H1 (cell line): ENCODE results near the gene ETV5. TPM values are rescaled to one million over a fixed set of nuclear protein-coding genes. Genes with fewer than 3 reads are reported as not detected.

Experiments
- BACH1 ChIP-seq: IDR thresholded peaks from 2 replicates; pipeline ENCODE4 v1.6.1; 2012; ENCODE audit warnings: low read length, improper control_type of control experiment
- CBX5 ChIP-seq: fragments of 300-800, 300-1000 bp; sonication (generic); IDR thresholded peaks from 2 replicates; pipeline ENCODE4 v1.7.1; 2016; ENCODE audit warnings: antibody characterized with exemption, low read length, low read depth
- CEBPB ChIP-seq: IDR thresholded peaks from 2 replicates; pipeline ENCODE4 v1.6.1; 2012; ENCODE audit warnings: low read depth, low read length
- HDAC2 ChIP-seq, 2 experiments: fragments of 300-600 bp in 1 of 2; sonication (generic) in 1 of 2; IDR thresholded peaks; 2 replicates each; pipeline ENCODE4 v1.6.1; 2011 to 2012; ENCODE audit warnings: low read depth in 2 of 2, low read length in 2 of 2, mild to moderate bottlenecking in 2 of 2, moderate library complexity in 2 of 2, borderline replicate concordance in 1 of 2, inconsistent platforms in 1 of 2
- HDAC6 ChIP-seq: IDR thresholded peaks from one replicate; pipeline ENCODE4 v1.7.1; 2012; ENCODE audit warnings: low read depth, mild to moderate bottlenecking, inconsistent platforms, low read length, moderate library complexity
- TAF1 ChIP-seq: IDR thresholded peaks from 2 replicates; pipeline ENCODE4 v1.6.1; 2011; ENCODE audit warnings: mild to moderate bottlenecking, low read depth, low read length
- TAF7 ChIP-seq: optimal IDR thresholded peaks from 2 replicates; pipeline ENCODE3; 2011; ENCODE audit warnings: low read depth, mild to moderate bottlenecking, inconsistent platforms, low read length, moderate library complexity, borderline replicate concordance
- TCF12 ChIP-seq: IDR thresholded peaks from 2 replicates; pipeline ENCODE4 v1.6.1; 2011; ENCODE audit warnings: low read depth, mild to moderate bottlenecking, low read length
- polyA plus RNA-seq, 7 experiments: library from polyadenylated mRNA; depleted of rRNA in 3 of 7; stranded (reverse) in 5 of 7; unstranded in 2 of 7; fragments of >200 nt in 5 of 7; fragments of 200-250 nt in 2 of 7; gene quantifications; 1 replicate in 5 of 7; 2 replicates in 1 of 7; 4 replicates in 1 of 7; pipeline versions ENCODE4 v1.2.1 to v1.2.3, GENCODE V29; 2011 to 2013; ENCODE audit warnings: missing spikeins in 2 of 7, mixed read lengths in 2 of 7
- total RNA-seq: library from RNA; stranded (reverse); fragmentation: NEBNext Ultra II Directional; extraction: Animal tissue kit (Norgen Biotek cat#: 25700); gene quantifications from 2 replicates; pipeline ENCODE4 v1.2.1, GENCODE V29; 2021
- TF ChIP-seq, protein P1 (sequence below): fragments of 300-600 bp; sonication (generic); IDR thresholded peaks from 2 replicates; pipeline ENCODE4 v1.7.1; 2012; ENCODE audit warnings: low read length, moderate library complexity, mild to moderate bottlenecking, inconsistent platforms; ENCODE audit not compliant: insufficient replicate concordance
- TF ChIP-seq, protein P2 (sequence below): IDR thresholded peaks from 2 replicates; pipeline ENCODE4 v1.6.1; 2011; ENCODE audit warnings: low read length, improper control_type of control experiment

ETV5 gene
- total and polyA plus RNA-seq, 2 of the 8 experiments (the other 6 are each of a cell fraction or from before 2014, with no cell fraction given), result 13.1 to 36.9 TPM

DNA sequence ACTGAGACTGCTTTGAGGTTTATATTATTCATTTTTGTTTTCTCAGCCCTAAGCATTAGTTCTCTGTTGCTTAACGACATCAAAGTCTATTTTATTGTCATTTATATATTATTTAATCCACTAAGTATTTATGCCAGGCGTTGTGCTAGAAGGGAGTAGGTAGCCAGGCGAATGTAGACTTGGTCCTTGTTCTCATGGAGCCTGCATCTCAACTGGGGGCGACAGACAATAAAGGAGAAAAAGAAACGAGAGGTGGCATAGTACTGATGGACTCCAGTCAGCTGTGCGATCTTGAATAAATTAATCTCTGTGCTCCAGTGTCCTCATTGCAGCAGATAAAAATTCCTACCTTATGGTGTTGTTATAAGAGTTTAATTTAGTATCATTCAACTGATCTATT, 49.7 kb downstream of the ETV5 start (continued):
- TF ChIP-seq, protein P1, sequence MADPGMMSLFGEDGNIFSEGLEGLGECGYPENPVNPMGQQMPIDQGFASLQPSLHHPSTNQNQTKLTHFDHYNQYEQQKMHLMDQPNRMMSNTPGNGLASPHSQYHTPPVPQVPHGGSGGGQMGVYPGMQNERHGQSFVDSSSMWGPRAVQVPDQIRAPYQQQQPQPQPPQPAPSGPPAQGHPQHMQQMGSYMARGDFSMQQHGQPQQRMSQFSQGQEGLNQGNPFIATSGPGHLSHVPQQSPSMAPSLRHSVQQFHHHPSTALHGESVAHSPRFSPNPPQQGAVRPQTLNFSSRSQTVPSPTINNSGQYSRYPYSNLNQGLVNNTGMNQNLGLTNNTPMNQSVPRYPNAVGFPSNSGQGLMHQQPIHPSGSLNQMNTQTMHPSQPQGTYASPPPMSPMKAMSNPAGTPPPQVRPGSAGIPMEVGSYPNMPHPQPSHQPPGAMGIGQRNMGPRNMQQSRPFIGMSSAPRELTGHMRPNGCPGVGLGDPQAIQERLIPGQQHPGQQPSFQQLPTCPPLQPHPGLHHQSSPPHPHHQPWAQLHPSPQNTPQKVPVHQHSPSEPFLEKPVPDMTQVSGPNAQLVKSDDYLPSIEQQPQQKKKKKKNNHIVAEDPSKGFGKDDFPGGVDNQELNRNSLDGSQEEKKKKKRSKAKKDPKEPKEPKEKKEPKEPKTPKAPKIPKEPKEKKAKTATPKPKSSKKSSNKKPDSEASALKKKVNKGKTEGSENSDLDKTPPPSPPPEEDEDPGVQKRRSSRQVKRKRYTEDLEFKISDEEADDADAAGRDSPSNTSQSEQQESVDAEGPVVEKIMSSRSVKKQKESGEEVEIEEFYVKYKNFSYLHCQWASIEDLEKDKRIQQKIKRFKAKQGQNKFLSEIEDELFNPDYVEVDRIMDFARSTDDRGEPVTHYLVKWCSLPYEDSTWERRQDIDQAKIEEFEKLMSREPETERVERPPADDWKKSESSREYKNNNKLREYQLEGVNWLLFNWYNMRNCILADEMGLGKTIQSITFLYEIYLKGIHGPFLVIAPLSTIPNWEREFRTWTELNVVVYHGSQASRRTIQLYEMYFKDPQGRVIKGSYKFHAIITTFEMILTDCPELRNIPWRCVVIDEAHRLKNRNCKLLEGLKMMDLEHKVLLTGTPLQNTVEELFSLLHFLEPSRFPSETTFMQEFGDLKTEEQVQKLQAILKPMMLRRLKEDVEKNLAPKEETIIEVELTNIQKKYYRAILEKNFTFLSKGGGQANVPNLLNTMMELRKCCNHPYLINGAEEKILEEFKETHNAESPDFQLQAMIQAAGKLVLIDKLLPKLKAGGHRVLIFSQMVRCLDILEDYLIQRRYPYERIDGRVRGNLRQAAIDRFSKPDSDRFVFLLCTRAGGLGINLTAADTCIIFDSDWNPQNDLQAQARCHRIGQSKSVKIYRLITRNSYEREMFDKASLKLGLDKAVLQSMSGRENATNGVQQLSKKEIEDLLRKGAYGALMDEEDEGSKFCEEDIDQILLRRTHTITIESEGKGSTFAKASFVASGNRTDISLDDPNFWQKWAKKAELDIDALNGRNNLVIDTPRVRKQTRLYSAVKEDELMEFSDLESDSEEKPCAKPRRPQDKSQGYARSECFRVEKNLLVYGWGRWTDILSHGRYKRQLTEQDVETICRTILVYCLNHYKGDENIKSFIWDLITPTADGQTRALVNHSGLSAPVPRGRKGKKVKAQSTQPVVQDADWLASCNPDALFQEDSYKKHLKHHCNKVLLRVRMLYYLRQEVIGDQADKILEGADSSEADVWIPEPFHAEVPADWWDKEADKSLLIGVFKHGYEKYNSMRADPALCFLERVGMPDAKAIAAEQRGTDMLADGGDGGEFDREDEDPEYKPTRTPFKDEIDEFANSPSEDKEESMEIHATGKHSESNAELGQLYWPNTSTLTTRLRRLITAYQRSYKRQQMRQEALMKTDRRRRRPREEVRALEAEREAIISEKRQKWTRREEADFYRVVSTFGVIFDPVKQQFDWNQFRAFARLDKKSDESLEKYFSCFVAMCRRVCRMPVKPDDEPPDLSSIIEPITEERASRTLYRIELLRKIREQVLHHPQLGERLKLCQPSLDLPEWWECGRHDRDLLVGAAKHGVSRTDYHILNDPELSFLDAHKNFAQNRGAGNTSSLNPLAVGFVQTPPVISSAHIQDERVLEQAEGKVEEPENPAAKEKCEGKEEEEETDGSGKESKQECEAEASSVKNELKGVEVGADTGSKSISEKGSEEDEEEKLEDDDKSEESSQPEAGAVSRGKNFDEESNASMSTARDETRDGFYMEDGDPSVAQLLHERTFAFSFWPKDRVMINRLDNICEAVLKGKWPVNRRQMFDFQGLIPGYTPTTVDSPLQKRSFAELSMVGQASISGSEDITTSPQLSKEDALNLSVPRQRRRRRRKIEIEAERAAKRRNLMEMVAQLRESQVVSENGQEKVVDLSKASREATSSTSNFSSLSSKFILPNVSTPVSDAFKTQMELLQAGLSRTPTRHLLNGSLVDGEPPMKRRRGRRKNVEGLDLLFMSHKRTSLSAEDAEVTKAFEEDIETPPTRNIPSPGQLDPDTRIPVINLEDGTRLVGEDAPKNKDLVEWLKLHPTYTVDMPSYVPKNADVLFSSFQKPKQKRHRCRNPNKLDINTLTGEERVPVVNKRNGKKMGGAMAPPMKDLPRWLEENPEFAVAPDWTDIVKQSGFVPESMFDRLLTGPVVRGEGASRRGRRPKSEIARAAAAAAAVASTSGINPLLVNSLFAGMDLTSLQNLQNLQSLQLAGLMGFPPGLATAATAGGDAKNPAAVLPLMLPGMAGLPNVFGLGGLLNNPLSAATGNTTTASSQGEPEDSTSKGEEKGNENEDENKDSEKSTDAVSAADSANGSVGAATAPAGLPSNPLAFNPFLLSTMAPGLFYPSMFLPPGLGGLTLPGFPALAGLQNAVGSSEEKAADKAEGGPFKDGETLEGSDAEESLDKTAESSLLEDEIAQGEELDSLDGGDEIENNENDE, result no peak
- no peak for TF ChIP-seq TAF7
- TF ChIP-seq TAF1, result no peak
- no peak for TF ChIP-seq TCF12
- no peak for TF ChIP-seq HDAC2 (IDR thresholded peaks at IDR 0.05; ENCODE audit: borderline replicate concordance in 1 of 2, low read depth in 2 of 2, low read length in 2 of 2)
- no peak for TF ChIP-seq CEBPB
- no peak for TF ChIP-seq BACH1
- TF ChIP-seq HDAC6, result no peak
- TF ChIP-seq, protein P2, sequence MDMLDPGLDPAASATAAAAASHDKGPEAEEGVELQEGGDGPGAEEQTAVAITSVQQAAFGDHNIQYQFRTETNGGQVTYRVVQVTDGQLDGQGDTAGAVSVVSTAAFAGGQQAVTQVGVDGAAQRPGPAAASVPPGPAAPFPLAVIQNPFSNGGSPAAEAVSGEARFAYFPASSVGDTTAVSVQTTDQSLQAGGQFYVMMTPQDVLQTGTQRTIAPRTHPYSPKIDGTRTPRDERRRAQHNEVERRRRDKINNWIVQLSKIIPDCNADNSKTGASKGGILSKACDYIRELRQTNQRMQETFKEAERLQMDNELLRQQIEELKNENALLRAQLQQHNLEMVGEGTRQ, result no peak
- TF ChIP-seq CBX5, result no peak
